Ovary (tissue), 3 donors: Measurements from ENCODE around the gene KNDC1.

ENCODE experiments used
- POLR2A ChIP-seq: fragments of 450-650 bp; IDR thresholded peaks from one replicate; pipeline ENCODE4 v1.6.1; 2017; ENCODE audit warnings: antibody characterized with exemption, mild to moderate bottlenecking, moderate library complexity
- TF ChIP-seq, protein P1 (sequence below), 3 donors: fragments of 450-650 bp in 2 of 3; fragments of 200-600 bp in 1 of 3; IDR thresholded peaks; one replicate each; pipeline versions ENCODE4 v1.5.1 to v1.8.0; 2016 to 2022; ENCODE audit warnings: antibody characterized with exemption in 3 of 3, mild to moderate bottlenecking in 1 of 3
- donor health status: DM: no; HTN: no; CAD: no.

DNA sequence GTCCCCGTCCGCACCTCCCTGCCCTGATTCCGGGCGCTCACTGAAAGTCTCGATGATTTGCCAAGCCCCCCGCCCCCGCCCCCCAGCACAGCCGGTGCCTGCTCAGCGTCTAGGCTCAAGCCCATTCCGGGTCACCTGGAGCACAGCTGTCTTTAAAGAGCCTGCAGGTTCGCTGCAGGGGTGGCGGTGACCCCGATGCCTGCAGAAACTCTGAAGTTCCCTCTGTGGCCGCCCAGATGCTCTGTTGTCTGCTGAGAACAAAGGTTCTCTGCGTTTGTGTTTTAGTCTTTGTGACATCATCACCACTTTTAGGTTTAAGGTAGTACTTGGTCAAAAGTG lies 78.4 kb downstream of the KNDC1 start:
- TF ChIP-seq, protein P1, sequence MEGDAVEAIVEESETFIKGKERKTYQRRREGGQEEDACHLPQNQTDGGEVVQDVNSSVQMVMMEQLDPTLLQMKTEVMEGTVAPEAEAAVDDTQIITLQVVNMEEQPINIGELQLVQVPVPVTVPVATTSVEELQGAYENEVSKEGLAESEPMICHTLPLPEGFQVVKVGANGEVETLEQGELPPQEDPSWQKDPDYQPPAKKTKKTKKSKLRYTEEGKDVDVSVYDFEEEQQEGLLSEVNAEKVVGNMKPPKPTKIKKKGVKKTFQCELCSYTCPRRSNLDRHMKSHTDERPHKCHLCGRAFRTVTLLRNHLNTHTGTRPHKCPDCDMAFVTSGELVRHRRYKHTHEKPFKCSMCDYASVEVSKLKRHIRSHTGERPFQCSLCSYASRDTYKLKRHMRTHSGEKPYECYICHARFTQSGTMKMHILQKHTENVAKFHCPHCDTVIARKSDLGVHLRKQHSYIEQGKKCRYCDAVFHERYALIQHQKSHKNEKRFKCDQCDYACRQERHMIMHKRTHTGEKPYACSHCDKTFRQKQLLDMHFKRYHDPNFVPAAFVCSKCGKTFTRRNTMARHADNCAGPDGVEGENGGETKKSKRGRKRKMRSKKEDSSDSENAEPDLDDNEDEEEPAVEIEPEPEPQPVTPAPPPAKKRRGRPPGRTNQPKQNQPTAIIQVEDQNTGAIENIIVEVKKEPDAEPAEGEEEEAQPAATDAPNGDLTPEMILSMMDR (IDR thresholded peaks at IDR 0.05): no peak
- no peak for TF ChIP-seq POLR2A
